ENCODE results near the gene CYS1.
"Not testable (repeated sequence)": the region's sequence is repeated elsewhere in the genome, so short reads cannot be mapped to it uniquely, and the experiment has no call there.

The CYS1 gene

DNA sequence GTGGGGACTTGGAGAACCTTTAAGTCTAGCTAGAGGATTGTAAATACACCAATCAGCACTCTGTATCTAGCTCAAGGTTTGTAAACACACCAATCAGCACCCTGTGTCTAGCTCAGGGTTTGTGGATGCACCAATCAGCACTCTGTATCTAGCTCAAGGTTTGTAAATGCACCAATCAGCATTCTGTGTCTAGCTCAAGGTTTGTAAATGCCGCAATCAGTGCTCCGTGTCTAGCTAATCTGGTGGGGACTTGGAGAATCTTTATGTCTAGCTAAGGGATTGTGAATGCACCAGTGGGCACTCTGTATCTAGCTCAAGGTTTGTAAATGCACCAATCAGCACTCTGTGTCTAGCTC, 11.7 kb upstream of the CYS1 start:
- not testable (repeated sequence) for DNase-seq (ENCODE audit: low read depth)

GRCh38 chr2:10091182-10091888, 11.1 kb upstream of the CYS1 start:
- DNase-seq (ENCODE audit: low read depth) = no peak

- no peak for DNase-seq (ENCODE audit: low read depth)
These were observed 9.5 kb upstream of the CYS1 start for GRCh38 chr2:10089565-10090190.

- DNase-seq (ENCODE audit: low read depth) = no peak
These were observed 7.1 kb upstream of the CYS1 start for GRCh38 chr2:10087360-10087759.

GRCh38 chr2:10086950-10087349, 6.7 kb upstream of the CYS1 start:
- no peak for DNase-seq (ENCODE audit: low read depth)

- DNase-seq (ENCODE audit: low read depth) = no peak
These were observed 5.5 kb upstream of the CYS1 start for GRCh38 chr2:10085668-10086059.

DNA sequence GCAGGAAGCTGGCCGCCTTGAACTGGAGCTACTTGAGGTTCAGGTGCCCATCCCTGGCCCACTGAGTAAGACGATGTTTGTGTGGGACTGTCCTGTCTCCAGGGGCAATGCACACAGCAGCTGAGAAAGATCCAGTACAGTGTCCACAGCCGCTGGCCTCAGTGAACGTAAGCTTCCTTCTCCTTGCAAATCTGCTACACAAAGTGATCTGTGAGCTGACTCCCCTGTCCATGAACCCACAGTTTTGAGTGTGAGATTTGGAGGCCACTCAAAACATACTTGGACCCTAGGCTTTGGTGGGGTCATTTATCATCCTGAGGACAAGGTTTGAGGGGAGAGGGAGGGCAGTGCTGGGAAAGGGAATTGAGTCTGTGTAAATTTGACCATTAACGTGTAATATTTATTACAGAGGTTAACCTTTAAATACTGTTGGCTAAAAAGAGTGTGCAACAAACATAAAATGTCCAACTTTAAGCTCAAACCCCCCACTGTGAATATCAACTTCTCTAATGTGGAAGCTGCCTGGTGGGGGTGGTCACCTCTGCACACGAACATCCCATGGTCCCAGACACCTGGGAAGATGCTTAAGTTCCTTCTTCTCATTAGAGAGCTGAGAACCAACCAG, 4.9 kb upstream of the CYS1 start:
- no peak for DNase-seq (ENCODE audit: low read depth)

DNA sequence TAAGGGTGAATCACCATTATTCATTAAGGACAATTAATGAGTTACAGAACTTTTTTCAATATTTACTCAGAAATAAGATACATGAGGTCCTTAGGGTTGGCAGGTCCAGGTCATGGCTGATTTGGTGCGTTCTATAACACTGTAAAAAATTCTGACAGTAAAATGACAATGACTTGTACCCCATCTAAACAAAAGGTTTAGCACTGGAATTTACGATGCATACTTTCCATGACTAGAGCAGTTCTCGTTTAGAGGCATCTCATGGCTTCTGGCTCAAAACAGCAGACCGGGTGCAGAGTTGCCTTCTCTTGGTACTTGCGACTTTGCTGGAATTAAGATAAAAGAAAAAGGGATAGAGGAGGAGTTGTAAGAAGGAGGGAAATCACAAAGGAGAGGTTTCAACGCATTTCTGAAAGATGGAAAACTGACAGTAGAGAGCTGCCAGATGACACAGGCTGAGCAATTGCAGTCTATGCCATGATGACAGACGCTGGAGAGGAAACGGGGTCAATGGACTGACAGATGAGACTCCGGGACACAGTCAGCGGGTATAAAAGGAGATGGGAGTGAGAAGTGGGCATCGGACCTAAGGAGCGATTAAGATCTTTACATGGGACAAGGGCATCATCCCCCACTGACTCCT, 4.1 kb upstream of the CYS1 start:
- DNase-seq (ENCODE audit: low read depth) = no peak

GRCh38 chr2:10083692-10084211, 3.5 kb upstream of the CYS1 start:
- no peak for DNase-seq (ENCODE audit: low read depth)

DNA sequence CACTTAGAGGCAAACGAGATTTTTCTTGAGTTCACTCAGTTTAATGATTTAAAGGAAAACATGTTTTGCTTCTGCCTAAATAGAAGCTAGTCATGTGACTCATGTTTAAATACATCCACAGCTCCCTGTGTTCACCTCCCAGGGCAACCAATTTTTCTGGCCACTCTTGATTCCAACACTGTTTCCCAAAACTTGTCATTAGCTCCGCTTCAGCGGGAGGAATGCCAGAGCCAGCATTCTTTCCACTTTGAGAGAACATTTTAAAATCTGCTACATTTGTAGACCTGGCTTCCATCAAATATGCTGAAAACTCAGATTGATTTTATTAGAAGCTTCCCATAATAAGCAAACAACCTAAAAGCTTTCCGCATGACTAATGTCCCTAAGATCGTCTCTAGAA, 2.8 kb upstream of the CYS1 start:
- no peak for DNase-seq (ENCODE audit: low read depth)

DNA sequence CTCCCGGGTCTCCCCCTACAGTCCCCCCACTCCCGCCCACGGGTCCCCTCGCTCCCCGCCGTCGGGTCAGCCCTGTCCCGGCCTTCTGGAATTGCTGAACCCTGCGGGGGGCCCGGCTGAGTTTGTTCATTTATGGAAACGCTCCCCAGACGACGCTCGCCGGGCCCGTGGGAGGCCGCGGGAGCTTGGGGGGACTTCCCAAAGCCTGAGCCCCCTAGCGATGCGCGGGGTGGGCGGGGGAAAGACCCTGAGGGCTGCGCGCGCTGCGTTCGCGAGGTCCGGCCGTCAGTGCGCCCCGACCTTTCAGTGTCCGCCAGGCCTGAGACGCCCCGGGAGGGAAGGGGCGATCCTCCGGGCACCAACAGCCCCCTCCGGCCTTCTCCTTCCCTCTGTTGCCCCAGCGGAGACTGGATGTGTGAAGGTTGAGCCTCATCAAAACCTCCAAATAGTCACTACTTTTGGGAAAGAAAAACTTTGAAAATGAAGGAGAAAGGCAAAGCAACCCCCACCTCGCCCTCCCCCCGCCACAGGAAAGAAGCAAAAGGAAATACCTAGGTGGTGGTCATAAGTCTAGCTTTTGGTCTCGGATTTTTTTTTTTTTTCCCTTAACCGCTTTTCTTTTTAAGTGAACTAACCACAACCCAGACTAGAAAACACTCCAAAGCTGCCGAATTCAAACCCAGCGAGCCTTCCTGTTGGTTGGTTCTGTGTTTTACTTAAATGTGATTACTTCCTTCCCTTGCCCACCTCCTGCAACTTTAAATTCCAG, 509 bp upstream of the CYS1 start:
- DNase-seq (ENCODE audit: low read depth) = no peak

DNA sequence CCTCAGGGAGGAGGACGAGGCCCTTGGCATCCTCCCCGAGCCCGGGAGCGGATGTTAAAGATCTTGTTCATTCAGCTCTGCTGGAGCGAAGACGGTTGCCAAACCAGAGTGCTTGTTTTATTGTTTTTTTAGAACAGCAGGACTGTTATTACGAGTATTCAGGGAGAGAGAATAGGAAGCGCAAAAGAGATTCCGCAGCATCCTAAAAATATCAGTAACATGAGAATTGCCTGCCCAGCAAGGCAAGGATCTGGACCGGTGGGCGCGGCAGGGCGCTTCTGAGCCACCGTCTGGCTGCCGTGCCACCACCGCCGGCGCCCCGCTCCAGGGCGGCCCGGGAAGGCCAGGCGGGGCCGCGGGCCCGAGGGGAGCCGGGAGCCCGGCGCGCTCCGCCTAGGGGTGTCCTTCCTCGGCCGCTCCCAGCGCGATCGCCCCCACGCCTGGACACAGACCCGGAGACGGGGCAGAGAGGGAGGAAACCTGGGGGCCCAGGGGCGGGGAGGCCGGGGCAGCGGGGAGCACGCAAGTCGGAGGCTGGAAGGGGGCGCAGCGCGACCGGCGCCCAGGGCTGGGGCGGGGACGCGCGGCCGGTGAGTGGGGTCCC, 843 bp downstream of the CYS1 start:
- no peak for DNase-seq (ENCODE audit: low read depth)

- DNase-seq (ENCODE audit: low read depth) = no peak
These were observed 1.4 kb downstream of the CYS1 start for GRCh38 chr2:10078704-10079265.

DNA sequence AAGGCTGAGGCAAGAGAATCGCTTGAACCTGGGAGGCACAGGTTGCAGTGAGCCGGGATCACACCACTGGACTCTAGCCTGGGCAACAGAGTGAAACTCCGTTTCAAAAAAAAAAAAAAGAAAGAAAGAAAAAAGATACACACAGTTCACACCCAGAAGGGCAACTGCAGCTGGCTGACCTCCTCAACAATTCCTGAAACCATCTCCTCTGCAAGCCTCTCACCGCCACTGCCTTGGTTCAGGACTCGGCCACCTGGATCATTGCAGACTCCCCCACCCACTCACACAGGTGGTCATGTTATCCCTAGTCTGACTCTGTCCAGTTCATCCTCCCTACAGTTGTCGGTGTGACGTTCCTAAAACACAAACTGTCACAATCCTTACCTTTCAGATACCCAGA, 2.2 kb downstream of the CYS1 start:
- DNase-seq (ENCODE audit: low read depth) = no peak

DNA sequence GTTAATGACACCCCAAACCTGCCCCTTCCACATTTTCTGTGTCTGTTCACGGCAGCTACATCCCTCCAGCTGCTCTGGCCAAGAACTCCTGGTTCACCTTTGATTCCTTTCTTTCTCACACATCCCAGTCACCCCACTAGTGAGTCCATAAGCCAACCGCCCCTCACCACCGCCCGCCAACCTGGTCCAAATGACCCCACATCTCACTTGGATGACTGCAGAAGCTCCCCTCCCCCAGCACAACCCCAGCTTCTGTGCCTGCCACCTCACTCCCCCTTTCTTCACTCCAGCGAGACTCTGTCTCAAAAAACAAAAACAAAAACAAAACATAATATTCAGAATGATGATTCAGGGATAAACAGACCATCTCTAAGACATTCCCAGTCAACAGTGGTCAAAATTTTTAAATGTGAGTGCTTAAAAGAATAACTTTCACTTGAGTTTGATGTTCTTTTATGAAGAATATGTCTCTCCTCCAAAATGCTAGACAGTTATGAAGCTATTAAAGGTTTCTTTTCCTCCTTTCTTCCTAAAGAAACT, 3.2 kb downstream of the CYS1 start:
- no peak for DNase-seq (ENCODE audit: low read depth)

DNA sequence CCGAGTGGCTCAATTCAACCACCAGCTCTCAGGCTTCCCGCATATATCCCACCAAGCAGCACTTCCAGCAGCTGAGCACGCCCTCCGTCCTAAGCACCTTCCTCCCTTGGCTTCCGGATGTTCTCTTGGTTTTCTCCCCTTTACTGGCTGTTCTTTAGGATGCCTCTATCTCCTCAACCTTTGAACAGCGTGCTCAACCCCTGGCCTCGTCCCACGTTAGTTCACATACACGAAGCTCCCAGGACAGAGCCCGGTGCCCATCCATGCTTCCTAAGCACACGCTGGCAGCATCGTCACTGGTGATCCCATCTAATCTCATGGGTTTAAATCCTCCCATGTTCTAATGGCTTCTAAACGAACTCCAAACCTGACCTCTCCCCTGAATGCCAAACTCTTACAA, 3.7 kb downstream of the CYS1 start:
- no peak for DNase-seq (ENCODE audit: low read depth)

DNA sequence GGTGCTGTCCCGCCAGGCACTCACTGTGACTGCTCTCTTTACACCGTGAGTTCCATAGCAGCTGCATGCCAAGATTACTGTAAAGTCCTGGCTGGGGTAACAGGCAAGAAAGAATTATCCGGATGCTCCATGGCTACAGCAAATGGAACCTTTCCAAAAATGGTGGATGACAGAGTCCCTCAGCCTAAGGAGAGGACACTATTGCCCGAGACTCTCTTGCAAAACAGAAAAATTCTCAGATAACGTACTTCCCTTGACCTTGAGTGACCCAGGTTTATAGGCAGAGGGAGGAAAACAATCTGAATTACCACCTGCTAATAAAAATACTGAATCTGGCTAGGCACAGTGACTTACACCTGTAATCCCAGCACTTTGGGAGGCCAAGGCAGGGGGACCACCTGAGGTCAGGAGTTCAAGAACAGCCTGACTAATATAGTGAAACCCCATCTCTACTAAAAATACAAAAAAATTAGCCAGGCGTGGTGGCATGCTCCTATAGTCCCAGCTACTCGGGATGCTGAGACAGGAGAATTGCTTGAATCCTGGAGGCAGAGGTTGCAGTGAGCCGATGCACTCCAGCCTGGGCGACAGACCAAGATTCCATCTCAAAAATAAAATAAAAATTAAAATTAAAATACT, 4.5 kb downstream of the CYS1 start:
- no peak for DNase-seq (ENCODE audit: low read depth)

DNA sequence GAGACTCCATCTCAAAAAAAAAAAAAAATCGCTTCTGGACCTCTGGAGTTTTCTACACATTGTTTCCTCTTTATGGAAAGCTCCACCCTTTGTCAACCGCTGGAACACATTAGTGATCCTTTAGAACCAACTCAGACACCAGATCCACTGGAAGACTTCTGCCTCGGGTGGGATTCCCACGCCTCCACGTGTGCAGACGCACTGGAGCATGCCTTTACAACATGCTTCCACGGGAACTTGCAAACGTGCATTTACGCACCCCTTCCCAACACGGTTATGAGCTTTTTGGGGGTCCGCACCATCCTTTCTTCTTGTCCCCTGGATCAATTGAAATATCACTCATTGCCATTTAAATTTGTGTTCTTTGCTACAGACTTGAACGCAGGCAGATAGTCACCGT, 5.1 kb downstream of the CYS1 start:
- no peak for DNase-seq (ENCODE audit: low read depth)

DNA sequence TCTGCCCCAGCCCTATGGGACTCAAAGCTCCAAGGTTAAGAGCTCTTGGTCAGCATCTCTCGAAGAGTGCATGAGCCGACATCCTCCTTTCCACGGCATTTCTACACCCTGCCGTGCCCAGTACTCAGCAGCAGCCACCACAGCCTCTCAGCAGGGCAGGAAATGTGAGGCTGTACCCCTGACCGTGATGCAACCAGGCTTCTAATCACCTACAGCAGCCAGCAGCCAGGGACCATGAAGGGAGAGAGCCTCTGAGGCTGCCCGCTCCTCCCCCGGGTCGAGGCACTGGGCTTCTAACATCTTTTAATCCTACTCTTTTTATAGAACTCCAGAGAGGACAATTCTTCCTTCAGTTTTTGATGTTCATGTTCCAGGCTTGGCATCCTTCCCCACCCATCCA, 6.5 kb downstream of the CYS1 start:
- DNase-seq (ENCODE audit: low read depth) = no peak

DNA sequence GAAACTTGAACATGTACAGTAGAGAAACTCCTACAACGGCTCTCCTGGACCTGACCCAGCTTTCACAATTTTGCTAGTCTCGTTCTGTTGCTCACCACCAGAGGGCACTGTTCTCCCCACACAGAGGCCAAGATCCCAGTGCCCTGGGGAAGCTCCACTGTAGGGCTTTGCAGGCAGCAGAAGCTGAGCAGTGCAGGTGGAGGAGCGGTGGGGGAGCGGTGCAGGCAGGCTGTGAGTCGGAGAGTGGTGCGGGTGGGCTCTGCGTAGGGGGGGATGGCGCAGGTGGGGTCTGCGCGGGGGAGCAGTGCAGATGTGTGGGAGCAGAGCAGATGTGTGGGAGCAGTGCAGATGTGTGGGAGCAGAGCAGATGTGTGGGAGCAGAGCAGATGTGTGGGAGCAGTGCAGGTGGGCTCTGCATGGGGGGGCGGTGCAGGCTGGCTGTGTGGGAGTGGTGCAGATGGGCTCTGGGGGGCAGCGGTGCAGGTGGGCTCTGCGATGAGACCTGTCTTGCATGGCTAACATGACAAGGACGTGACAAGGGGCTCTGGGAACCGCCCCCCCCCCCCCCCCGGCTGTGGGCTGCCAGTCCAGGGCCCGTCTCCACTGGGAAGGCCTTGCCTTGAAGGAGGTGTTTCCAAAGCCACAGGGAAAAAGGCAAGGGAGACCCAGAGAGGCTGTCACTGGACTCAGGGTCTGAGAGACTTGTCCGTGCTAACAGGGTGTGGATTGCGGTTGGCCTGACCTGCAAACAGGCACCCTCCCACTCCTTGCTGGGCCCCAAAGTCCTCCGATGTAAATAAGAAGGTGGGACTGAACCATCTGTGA, 7.3 kb downstream of the CYS1 start:
- peak; percentile 42 for DNase-seq (ENCODE audit: low read depth)
